Hepatocyte (in vitro differentiated cells): Measurements from ENCODE around the gene PCBD2. TPM values are rescaled to one million over a fixed set of nuclear protein-coding genes. Genes with fewer than 3 reads are reported as not detected.
"Not testable (repeated sequence)": the region's sequence is repeated elsewhere in the genome, so short reads cannot be mapped to it uniquely, and the experiment has no call there.

Source experiments
- DNase-seq: peaks from one replicate; pipeline ENCODE4 v3.0.0-alpha.2; 2016; ENCODE audit warnings: low spot score
- H2AFZ ChIP-seq: fragments of 200-600 bp; sonication (generic); 2 replicates; pipeline ENCODE4 v1.6.0; 2016; ENCODE audit warnings: antibody characterized with exemption, mild to moderate bottlenecking
- H3K27ac ChIP-seq: fragments of 200-600 bp; sonication (generic); 2 replicates; pipeline ENCODE4 v1.5.1; 2016; ENCODE audit warnings: mild to moderate bottlenecking
- H3K27me3 ChIP-seq: fragments of 200-600 bp; sonication (generic); 2 replicates; pipeline ENCODE4 v1.6.1; 2016
- H3K36me3 ChIP-seq: fragments of 200-600 bp; sonication (generic); replicated peaks from 2 replicates; pipeline ENCODE4 v1.5.1; 2016; ENCODE audit warnings: low read depth; ENCODE audit not compliant: insufficient read depth
- H3K4me1 ChIP-seq: fragments of 200-600 bp; sonication (generic); 2 replicates; pipeline ENCODE4 v1.5.1; 2016; ENCODE audit warnings: mild to moderate bottlenecking, moderate library complexity; ENCODE audit not compliant: insufficient read depth
- H3K4me2 ChIP-seq: fragments of 200-600 bp; sonication (generic); 2 replicates; pipeline ENCODE4 v1.6.0; 2016
- H3K4me3 ChIP-seq: fragments of 200-600 bp; sonication (generic); 2 replicates; pipeline ENCODE4 v1.5.1; 2016; ENCODE audit warnings: mild to moderate bottlenecking
- H3K79me2 ChIP-seq: fragments of 200-600 bp; sonication (generic); 2 replicates; pipeline ENCODE4 v1.6.0; 2017; ENCODE audit warnings: mild to moderate bottlenecking
- H3K9me2 ChIP-seq: fragments of 200-600 bp; sonication (generic); replicated peaks from 2 replicates; pipeline ENCODE4 v1.6.0; 2017; ENCODE audit warnings: mild to moderate bottlenecking; ENCODE audit not compliant: insufficient read depth
- H3K9me3 ChIP-seq: fragments of 200-600 bp; sonication (generic); 2 replicates; pipeline ENCODE4 v1.5.1; 2016; ENCODE audit warnings: low read depth, mild to moderate bottlenecking
- H4K20me1 ChIP-seq: fragments of 200-600 bp; sonication (generic); 2 replicates; pipeline ENCODE4 v1.6.0; 2016; ENCODE audit warnings: mild to moderate bottlenecking; ENCODE audit not compliant: insufficient read depth, poor library complexity, severe bottlenecking
- CTCF ChIP-seq: fragments of 200-600 bp; sonication (generic); IDR thresholded peaks from 2 replicates; pipeline ENCODE4 v1.5.1; 2016; ENCODE audit warnings: antibody characterized with exemption, mild to moderate bottlenecking; ENCODE audit not compliant: poor library complexity
- EZH2 ChIP-seq: fragments of 200-600 bp; sonication (generic); IDR thresholded peaks from 2 replicates; pipeline ENCODE4 v1.6.1; 2016; ENCODE audit warnings: antibody characterized with exemption, mild to moderate bottlenecking, borderline replicate concordance
- EZH2phosphoT487 ChIP-seq: fragments of 200-600 bp; sonication (generic); IDR thresholded peaks from one replicate; pipeline ENCODE4 v1.6.1; 2018; ENCODE audit warnings: antibody characterized with exemption, mild to moderate bottlenecking, low read depth, moderate library complexity; ENCODE audit not compliant: unreplicated experiment, severe bottlenecking
- WGBS: methylation state at CpG from one replicate; pipeline ENCODE4 v1.1.6; 2016; ENCODE audit warnings: low lambda C conversion rate; ENCODE audit errors: missing lambda C conversion rate; 5-methylcytosine and 5-hydroxymethylcytosine counted together
- polyA plus RNA-seq: library from polyadenylated mRNA; unstranded; fragments of >200 nt; fragmentation: Nextera tagmentation; extraction: Ambion mirVana; gene quantifications from 2 replicates; pipeline ENCODE4 v1.2.1, GENCODE V29; 2016
- total RNA-seq: library from RNA; depleted of rRNA; stranded (reverse); fragments of >200 nt; gene quantifications from 2 replicates; pipeline ENCODE4 v1.2.3, GENCODE V29; 2014

PCBD2 gene
- total RNA-seq, result 5.2 and 7.6 TPM in 2 replicates
- 14.0 and 15.3 TPM in 2 replicates for polyA plus RNA-seq

GRCh38 chr5:134904610-134905245, at the start of gene PCBD2:
Gene PCBD2 (plus strand): TSS chr5:134905131. CDS start chr5:134905140, 9 bp downstream.
- DNase-seq, result peak; percentile 97
- no peaks in the 10 kb centered on the region for H3K27me3 ChIP-seq
- peaks cover 18% of the 10 kb centered on the region for H3K79me2 ChIP-seq
- no peaks in the 10 kb centered on the region for H4K20me1 ChIP-seq
- H3K4me1 ChIP-seq, result no peaks in the 10 kb centered on the region
- no peaks in the 10 kb centered on the region for H3K9me2 ChIP-seq
- WGBS, result 2% methylated on average over 39 of the region's 84 CpGs
- peak within 1 kb of the TSS; percentile 85 for H3K4me3 ChIP-seq
- no peaks in the 10 kb centered on the region for H3K9me3 ChIP-seq
- H3K4me2 ChIP-seq, result peak within 1 kb of the TSS; percentile 87
- no peaks in the 10 kb centered on the region for H3K36me3 ChIP-seq
- H2AFZ ChIP-seq, result peak within 1 kb of the TSS; percentile 99
- peak within 1 kb of the TSS; percentile 99 for H3K27ac ChIP-seq
- TF ChIP-seq EZH2phosphoT487 (no peak), CTCF (peak; percentile 90), EZH2 (no peak)

GRCh38 chr5:134856465-134856864, 48.5 kb upstream of the PCBD2 start:
- H3K36me3 ChIP-seq, H3K27me3 ChIP-seq, H2AFZ ChIP-seq, H3K9me2 ChIP-seq, H3K4me1 ChIP-seq, H3K9me3 ChIP-seq, H3K4me3 ChIP-seq, H3K4me2 ChIP-seq, DNase-seq, H3K27ac ChIP-seq: not testable (repeated sequence)
- Histone ChIP-seq H4K20me1 (peaks cover 16% of the 10 kb centered on the region), H3K79me2 (peaks cover 63% of the 10 kb centered on the region)
- 96% methylated on average over 7 of the region's 7 CpGs for WGBS

GRCh38 chr5:134857401-134857800, 47.5 kb upstream of the PCBD2 start:
- Histone ChIP-seq H3K4me1 (no peaks in the 10 kb centered on the region), H3K4me2 (no peak overlapping the region), H3K79me2 (peaks cover 54% of the 10 kb centered on the region), H3K4me3 (no peak overlapping the region), H3K27me3 (no peaks in the 10 kb centered on the region), H3K27ac (no peak overlapping the region), H3K9me2 (no peaks in the 10 kb centered on the region), H3K9me3 (no peaks in the 10 kb centered on the region), H3K36me3 (no peaks in the 10 kb centered on the region), H4K20me1 (peaks cover 14% of the 10 kb centered on the region), H2AFZ (no peak overlapping the region)
- TF ChIP-seq EZH2 (no peak), EZH2phosphoT487 (no peak), CTCF (no peak)
- no peak for DNase-seq
- WGBS, result 91% methylated on average over 3 of the region's 3 CpGs

GRCh38 chr5:134864707-134865106, 40.2 kb upstream of the PCBD2 start:
- Histone ChIP-seq H3K79me2 (no peaks in the 10 kb centered on the region), H3K9me2 (no peaks in the 10 kb centered on the region), H3K27ac (no peak overlapping the region), H3K4me2 (no peak overlapping the region), H3K4me3 (no peak overlapping the region), H3K36me3 (no peaks in the 10 kb centered on the region), H2AFZ (no peak overlapping the region), H4K20me1 (no peaks in the 10 kb centered on the region), H3K4me1 (no peaks in the 10 kb centered on the region), H3K9me3 (no peaks in the 10 kb centered on the region), H3K27me3 (no peaks in the 10 kb centered on the region)
- WGBS, result 86% methylated on average over 2 of the region's 2 CpGs
- no peak for DNase-seq
- TF ChIP-seq CTCF, result no peak
- no peak for TF ChIP-seq EZH2
- no peak for TF ChIP-seq EZH2phosphoT487
